ENCODE measurements around the gene CCDC85C. TPM values are rescaled to one million over a fixed set of nuclear protein-coding genes. Genes with fewer than 3 reads are reported as not detected.
"Not testable (repeated sequence)": the region's sequence is repeated elsewhere in the genome, so short reads cannot be mapped to it uniquely, and the experiment has no call there.

CCDC85C gene
- total RNA-seq, 1 experiment from 2014 or later = 33.2 TPM

- Histone ChIP-seq H2AFZ (ENCODE audit: low read length) (no peak overlapping the region), H2BK20ac (ENCODE audit: low read depth, low read length, poor library complexity, severe bottlenecking) (no peak overlapping the region), H3K18ac (ENCODE audit: insufficient read length, low read depth, low read length) (no peak overlapping the region), H3K23me2 (ENCODE audit: insufficient read length, low read depth, low read length, poor library complexity, severe bottlenecking) (peaks cover 4% of the 10 kb centered on the region), H2BK12ac (ENCODE audit: insufficient read length, low read depth, low read length) (no peak overlapping the region), H2BK120ac (ENCODE audit: low read depth, low read length, poor library complexity, severe bottlenecking) (no peak overlapping the region), H4K20me1 (ENCODE audit: control insufficient read depth, insufficient read depth, insufficient read length) (no peaks in the 10 kb centered on the region), H3K27ac (ENCODE audit: insufficient read length, low read depth, low read length) (no peak overlapping the region), H3K9ac (ENCODE audit: extremely low read depth, insufficient read length, low read length) (no peak overlapping the region), H3K79me1 (ENCODE audit: insufficient read depth, low read depth, low read length, poor library complexity, severe bottlenecking) (no peaks in the 10 kb centered on the region), H3K4ac (ENCODE audit: low read depth, low read length) (no peak overlapping the region), H3K4me2 (ENCODE audit: insufficient read depth, insufficient read length, low read length) (no peak overlapping the region), H3K79me2 (ENCODE audit: insufficient read depth, low read length) (no peaks in the 10 kb centered on the region), H4K91ac (ENCODE audit: insufficient read length, low read depth, low read length) (no peak overlapping the region), H3K23ac (ENCODE audit: insufficient read length, low read depth, low read length) (no peak overlapping the region), H4K5ac (ENCODE audit: insufficient read length, low read depth, low read length) (no peak overlapping the region), H2BK5ac (ENCODE audit: insufficient read length, low read length) (no peak overlapping the region), H2BK15ac (ENCODE audit: low read depth, low read length) (no peak overlapping the region), H3K4me1 (ENCODE audit: insufficient read depth, low read length) (no peaks in the 10 kb centered on the region), H3K56ac (ENCODE audit: insufficient read length, low read depth, low read length) (no peak overlapping the region), H3K27me3 (ENCODE audit: insufficient read depth, low read length) (no peaks in the 10 kb centered on the region; the same call in 1 of the 2 replicates), H3K9me3 (ENCODE audit: control insufficient read depth, low read depth, low read length) (no peaks in the 10 kb centered on the region), H3T11ph (ENCODE audit: low read length) (no peak overlapping the region), H2AK5ac (ENCODE audit: insufficient read length, low read length) (no peak overlapping the region), H3K14ac (ENCODE audit: insufficient read depth, low read length) (no peak overlapping the region), H4K8ac (replicated peaks; ENCODE audit: insufficient read length, low read depth, low read length) (no peak overlapping the region)
- Mint-ChIP-seq H3K9me3 (no peaks in the 10 kb centered on the region), H3K36me3 (ENCODE audit: insufficient read depth in 1 of 3, low read depth in 3 of 3) (no peaks in the 10 kb centered on the region), H3K27ac (peak overlapping the region in 1 of 3 experiments; percentile 31; a peak in 2 of 7 replicates), H3K4me1 (peaks cover 6 to 13% of the 10 kb centered on the region in 2 experiments), H3K4me3 (no peak overlapping the region), H3K27me3 (ENCODE audit: low read depth) (peaks cover 34% of the 10 kb centered on the region)
- no peak for DNase-seq
- TF ChIP-seq CTCF (conservative IDR thresholded peaks at IDR 0.05) = no peak
- no CpG with 5 or more reads among the region's 6 CpGs for WGBS (ENCODE audit: extremely low coverage, insufficient read length, low lambda C conversion rate)
Measured at GRCh38 chr14:99643343-99643742, 39.3 kb upstream of the CCDC85C start.

GRCh38 chr14:99642771-99643170 lies 38.8 kb upstream of the CCDC85C start:
- not testable (repeated sequence) for H2BK5ac ChIP-seq (ENCODE audit: insufficient read length, low read length); H3T11ph ChIP-seq (ENCODE audit: low read length); H2BK15ac ChIP-seq (ENCODE audit: low read depth, low read length); H3K14ac ChIP-seq (ENCODE audit: insufficient read depth, low read length); H3K18ac ChIP-seq (ENCODE audit: insufficient read length, low read depth, low read length); H3K9me3 Mint-ChIP-seq; H3K27ac Mint-ChIP-seq; H4K8ac ChIP-seq (replicated peaks; ENCODE audit: insufficient read length, low read depth, low read length); DNase-seq; H3K4ac ChIP-seq (ENCODE audit: low read depth, low read length); H3K56ac ChIP-seq (ENCODE audit: insufficient read length, low read depth, low read length); H3K23ac ChIP-seq (ENCODE audit: insufficient read length, low read depth, low read length); H4K20me1 ChIP-seq (ENCODE audit: control insufficient read depth, insufficient read depth, insufficient read length); H3K23me2 ChIP-seq (ENCODE audit: insufficient read length, low read depth, low read length, poor library complexity, severe bottlenecking); H2BK12ac ChIP-seq (ENCODE audit: insufficient read length, low read depth, low read length); H3K79me2 ChIP-seq (ENCODE audit: insufficient read depth, low read length); H3K9me3 ChIP-seq (ENCODE audit: control insufficient read depth, low read depth, low read length); H3K4me3 Mint-ChIP-seq; H3K27me3 ChIP-seq (ENCODE audit: insufficient read depth, low read length); H3K36me3 Mint-ChIP-seq (ENCODE audit: insufficient read depth in 1 of 3, low read depth in 3 of 3); H4K91ac ChIP-seq (ENCODE audit: insufficient read length, low read depth, low read length); H4K5ac ChIP-seq (ENCODE audit: insufficient read length, low read depth, low read length); H2AFZ ChIP-seq (ENCODE audit: low read length); H3K27ac ChIP-seq (ENCODE audit: insufficient read length, low read depth, low read length); H2BK120ac ChIP-seq (ENCODE audit: low read depth, low read length, poor library complexity, severe bottlenecking); H3K79me1 ChIP-seq (ENCODE audit: insufficient read depth, low read depth, low read length, poor library complexity, severe bottlenecking); H3K9ac ChIP-seq (ENCODE audit: extremely low read depth, insufficient read length, low read length); H2AK5ac ChIP-seq (ENCODE audit: insufficient read length, low read length); H3K4me2 ChIP-seq (ENCODE audit: insufficient read depth, insufficient read length, low read length); H2BK20ac ChIP-seq (ENCODE audit: low read depth, low read length, poor library complexity, severe bottlenecking); H3K4me1 ChIP-seq (ENCODE audit: insufficient read depth, low read length)
- peaks cover 32% of the 10 kb centered on the region for H3K27me3 Mint-ChIP-seq (ENCODE audit: low read depth)
- H3K4me1 Mint-ChIP-seq = peaks cover 6 to 13% of the 10 kb centered on the region in 2 experiments
- WGBS (ENCODE audit: extremely low coverage, insufficient read length, low lambda C conversion rate) = no CpG with 5 or more reads among the region's 5 CpGs
